OCI-LY1 (cell line): ENCODE results near the gene TBC1D10A.

ENCODE experiments used
- H2AFZ ChIP-seq: fragments of 200-600 bp; sonication (generic), shearing (Covaris generic); 2 replicates; pipeline ENCODE4 v1.6.0; 2014; ENCODE audit warnings: antibody characterized with exemption, mild to moderate bottlenecking, low read length
- H3F3A ChIP-seq: fragments of 200-600 bp; sonication (generic), shearing (Covaris generic); 2 replicates; pipeline ENCODE4 v1.6.0; 2014; ENCODE audit warnings: mild to moderate bottlenecking, antibody characterized with exemption, low read length, moderate library complexity; ENCODE audit not compliant: insufficient read depth
- H3K27ac ChIP-seq: fragments of 200-600 bp; sonication (generic); 2 replicates; pipeline ENCODE4 v1.5.1; 2014; ENCODE audit warnings: low read length, mixed run types, mild to moderate bottlenecking, low read depth; ENCODE audit not compliant: poor library complexity, severe bottlenecking
- H3K27me3 ChIP-seq: fragments of 200-600 bp; sonication (generic); 2 replicates; pipeline ENCODE4 v1.6.0; 2014; ENCODE audit warnings: antibody characterized with exemption, mild to moderate bottlenecking, low read length, moderate library complexity; ENCODE audit not compliant: insufficient read depth
- H3K36me3 ChIP-seq: fragments of 200-600 bp; sonication (generic); 2 replicates; pipeline ENCODE4 v1.6.1; 2014; ENCODE audit warnings: mild to moderate bottlenecking, antibody characterized with exemption, low read length, moderate library complexity, mixed read lengths; ENCODE audit not compliant: insufficient read depth
- H3K4me1 ChIP-seq: fragments of 200-600 bp; sonication (generic); 2 replicates; pipeline ENCODE4 v1.5.1; 2014; ENCODE audit warnings: mild to moderate bottlenecking, low read length, moderate library complexity; ENCODE audit not compliant: insufficient read depth, severe bottlenecking
- H3K4me2 ChIP-seq: fragments of 200-600 bp; sonication (generic), shearing (Covaris generic); 2 replicates; pipeline ENCODE4 v1.6.1; 2014; ENCODE audit warnings: low read length
- H3K4me3 ChIP-seq: fragments of 200-600 bp; sonication (generic); 2 replicates; pipeline ENCODE4 v1.5.1; 2014; ENCODE audit warnings: low read length, low read depth, mild to moderate bottlenecking, mixed read lengths; ENCODE audit not compliant: poor library complexity, severe bottlenecking
- H3K79me2 ChIP-seq: fragments of 200-600 bp; shearing (Covaris generic); 2 replicates; pipeline ENCODE4 v1.6.1; 2016; ENCODE audit warnings: mixed run types, low read length, mixed read lengths; ENCODE audit not compliant: insufficient read depth
- H3K9ac ChIP-seq: fragments of 200-600 bp; sonication (generic), shearing (Covaris generic); 2 replicates; pipeline ENCODE4 v1.6.1; 2014; ENCODE audit warnings: mild to moderate bottlenecking, low read length, mixed read lengths
- H3K9me2 ChIP-seq: fragments of 200-600 bp; sonication (generic), shearing (Covaris generic); 2 replicates; pipeline ENCODE4 v1.6.1; 2014; ENCODE audit warnings: low read depth, mild to moderate bottlenecking, low read length, mixed read lengths
- H3K9me3 ChIP-seq: fragments of 200-600 bp; shearing (Covaris generic); 2 replicates; pipeline ENCODE4 v1.6.1; 2014; ENCODE audit warnings: low read length, mixed read lengths
- H4K20me1 ChIP-seq: fragments of 200-600 bp; sonication (generic), shearing (Covaris generic); 2 replicates; pipeline ENCODE4 v1.6.0; 2016; ENCODE audit warnings: mild to moderate bottlenecking, low read length; ENCODE audit not compliant: insufficient read depth
- CTCF ChIP-seq: fragments of 200-600 bp; sonication (generic), shearing (Covaris generic); IDR thresholded peaks from 2 replicates; pipeline ENCODE4 v1.5.1; 2017; ENCODE audit warnings: mild to moderate bottlenecking, antibody characterized with exemption, low read length, moderate library complexity, mixed read lengths
- EZH2 ChIP-seq: fragments of 200-600 bp; sonication (generic), shearing (Covaris generic); IDR thresholded peaks from 2 replicates; pipeline ENCODE4 v1.8.0; 2017; ENCODE audit warnings: borderline replicate concordance, mixed run types, mild to moderate bottlenecking, antibody characterized with exemption, low read length, moderate library complexity, mixed read lengths

The TBC1D10A gene

GRCh38 chr22:30292069-30292970 is 34.4 kb downstream of the TBC1D10A start:
- Histone ChIP-seq H3K4me3 (no peak overlapping the region), H3K4me2 (no peak overlapping the region), H3K27me3 (no peaks in the 10 kb centered on the region), H4K20me1 (no peaks in the 10 kb centered on the region), H3K4me1 (peaks cover 28% of the 10 kb centered on the region), H3K9me2 (no peaks in the 10 kb centered on the region), H3K9ac (no peak overlapping the region), H3K27ac (no peak overlapping the region), H3K36me3 (peaks cover 10% of the 10 kb centered on the region; the same call in 1 of the 2 replicates), H3K79me2 (no peaks in the 10 kb centered on the region), H3F3A (no peaks in the 10 kb centered on the region), H3K9me3 (no peaks in the 10 kb centered on the region), H2AFZ (no peak overlapping the region)
- no peak for TF ChIP-seq EZH2
- TF ChIP-seq CTCF, result no peak

GRCh38 chr22:30291058-30291892 is 35.5 kb downstream of the TBC1D10A start:
- Histone ChIP-seq H3K4me1 (peaks cover 18% of the 10 kb centered on the region), H3K4me2 (no peak overlapping the region)

More at GRCh38 chr22:30291058-30291892, 35.5 kb downstream of the TBC1D10A start:
- Histone ChIP-seq H3K27ac (peak overlapping the region; percentile 59), H4K20me1 (no peaks in the 10 kb centered on the region), H3F3A (no peaks in the 10 kb centered on the region), H3K9me2 (no peaks in the 10 kb centered on the region), H3K79me2 (no peaks in the 10 kb centered on the region), H3K9ac (no peak overlapping the region), H3K4me3 (no peak overlapping the region), H3K27me3 (no peaks in the 10 kb centered on the region), H3K9me3 (no peaks in the 10 kb centered on the region), H3K36me3 (peaks cover 6% of the 10 kb centered on the region; the same call in 1 of the 2 replicates), H2AFZ (no peak overlapping the region)
- TF ChIP-seq CTCF (no peak), EZH2 (no peak)
